Measurements from ENCODE around the gene GOLGA8H.
A peak's percentile ranks its signal among the peaks of the same experiment; 100 is the strongest.
"Not testable (repeated sequence)": the region's sequence is repeated elsewhere in the genome, so short reads cannot be mapped to it uniquely, and the experiment has no call there.

GOLGA8H gene

DNA sequence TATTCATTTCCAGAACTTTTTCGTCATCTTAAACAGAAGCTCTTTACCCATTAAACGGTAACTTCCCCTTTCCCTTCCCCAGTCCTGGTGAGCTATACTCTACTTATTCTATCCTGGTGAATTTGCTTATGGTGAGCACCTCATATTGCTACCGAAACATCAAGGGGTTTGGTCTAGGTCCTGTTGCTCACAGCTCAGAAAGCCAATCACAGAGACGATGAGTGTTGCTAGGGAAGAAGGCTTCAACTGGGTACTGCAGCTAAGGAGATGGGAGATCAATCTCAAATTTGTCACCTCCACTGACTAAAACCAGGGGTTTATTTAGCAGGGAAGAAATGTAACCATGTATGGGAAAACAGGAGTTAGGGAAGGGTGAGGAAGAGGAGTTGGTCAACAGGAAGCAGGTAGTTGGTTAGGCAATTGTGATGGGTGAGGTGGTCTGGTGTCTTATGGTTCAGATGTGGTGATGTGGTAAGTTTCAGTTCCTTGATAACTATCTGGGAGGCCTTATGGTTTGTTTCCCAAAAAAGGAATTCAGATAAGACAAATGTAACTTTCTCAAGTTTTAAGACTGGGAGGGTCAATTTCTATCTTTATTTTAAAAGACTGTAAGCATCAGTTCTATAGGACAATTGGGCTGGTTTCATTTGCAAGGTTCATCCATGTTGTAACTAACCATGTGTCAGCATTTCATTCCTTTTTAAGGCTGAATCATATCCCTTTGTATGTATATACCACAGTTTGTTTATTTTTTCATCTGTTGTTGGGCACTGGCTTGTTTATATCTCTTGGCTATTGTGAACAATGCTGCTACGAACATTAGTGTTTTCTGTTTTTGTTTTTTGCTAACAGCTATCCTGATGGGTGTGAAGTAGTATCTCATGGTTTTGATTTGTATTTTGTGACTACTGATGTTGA, 46.4 kb downstream of the GOLGA8H start:
- TF ChIP-seq, protein P1, sequence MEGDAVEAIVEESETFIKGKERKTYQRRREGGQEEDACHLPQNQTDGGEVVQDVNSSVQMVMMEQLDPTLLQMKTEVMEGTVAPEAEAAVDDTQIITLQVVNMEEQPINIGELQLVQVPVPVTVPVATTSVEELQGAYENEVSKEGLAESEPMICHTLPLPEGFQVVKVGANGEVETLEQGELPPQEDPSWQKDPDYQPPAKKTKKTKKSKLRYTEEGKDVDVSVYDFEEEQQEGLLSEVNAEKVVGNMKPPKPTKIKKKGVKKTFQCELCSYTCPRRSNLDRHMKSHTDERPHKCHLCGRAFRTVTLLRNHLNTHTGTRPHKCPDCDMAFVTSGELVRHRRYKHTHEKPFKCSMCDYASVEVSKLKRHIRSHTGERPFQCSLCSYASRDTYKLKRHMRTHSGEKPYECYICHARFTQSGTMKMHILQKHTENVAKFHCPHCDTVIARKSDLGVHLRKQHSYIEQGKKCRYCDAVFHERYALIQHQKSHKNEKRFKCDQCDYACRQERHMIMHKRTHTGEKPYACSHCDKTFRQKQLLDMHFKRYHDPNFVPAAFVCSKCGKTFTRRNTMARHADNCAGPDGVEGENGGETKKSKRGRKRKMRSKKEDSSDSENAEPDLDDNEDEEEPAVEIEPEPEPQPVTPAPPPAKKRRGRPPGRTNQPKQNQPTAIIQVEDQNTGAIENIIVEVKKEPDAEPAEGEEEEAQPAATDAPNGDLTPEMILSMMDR (IDR thresholded peaks at IDR 0.05; ENCODE audit: insufficient read depth, missing control alignments) = no peak
- no peak for FAIRE-seq
- no peak for DNase-seq (ENCODE audit: insufficient read length, low spot score)

DNA sequence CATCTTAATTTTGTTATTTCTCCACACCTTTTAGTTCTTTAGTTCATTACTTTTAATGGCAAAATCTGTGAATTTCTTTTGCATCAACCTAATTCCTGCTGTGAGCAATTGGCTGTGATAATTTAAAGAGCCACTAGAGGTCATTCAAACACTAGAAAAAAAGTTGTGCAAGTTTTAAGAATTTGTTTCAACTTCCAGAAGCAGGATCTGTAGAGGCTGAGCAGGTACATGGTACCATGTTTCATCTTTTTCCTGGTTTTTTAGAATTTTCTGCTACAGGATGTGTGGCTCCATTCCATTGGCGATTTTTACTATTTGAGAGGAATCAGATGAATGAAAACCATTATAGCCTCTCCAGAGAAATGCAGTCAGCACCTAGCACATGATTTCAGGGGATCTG, 57.3 kb downstream of the GOLGA8H start:
- not testable (repeated sequence) for DNase-seq (ENCODE audit: insufficient read length, low spot score); FAIRE-seq
- TF ChIP-seq, protein P1 (IDR thresholded peaks at IDR 0.05; ENCODE audit: insufficient read depth, missing control alignments) = peak; percentile 43

Measured in D721Med (cell line).